ENCODE data around the gene GABRB2.

GABRB2 gene

DNA sequence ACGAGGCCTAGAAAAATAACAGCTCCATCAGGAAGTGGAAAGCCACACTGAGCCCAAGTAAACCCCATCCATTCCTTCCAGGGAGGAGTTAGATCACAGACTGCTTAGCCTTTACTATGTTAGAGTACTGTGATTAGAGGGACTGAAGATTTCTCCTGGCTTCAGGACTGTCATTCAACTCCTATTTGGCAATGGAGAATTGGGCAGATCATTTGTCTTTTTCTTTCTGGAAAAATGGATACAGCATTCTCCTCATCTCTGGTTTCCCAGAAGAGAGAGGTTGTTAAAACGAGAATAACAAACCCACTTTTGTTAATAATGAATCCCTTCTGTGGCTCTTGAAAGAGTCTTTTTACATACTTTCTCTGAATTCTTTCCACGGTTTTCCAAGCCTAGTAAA lies 150.4 kb downstream of the GABRB2 start:
- H3K27ac ChIP-seq, result no peak overlapping the region
- TF ChIP-seq CTCF (conservative IDR thresholded peaks at IDR 0.05), result no peak
- TF ChIP-seq ZFX (IDR thresholded peaks at IDR 0.05), result no peak

GRCh38 chr5:161391724-161392123 lies 154.8 kb downstream of the GABRB2 start:
- no peak for TF ChIP-seq CTCF (conservative IDR thresholded peaks at IDR 0.05)
- TF ChIP-seq ZFX (IDR thresholded peaks at IDR 0.05), result no peak
- no peak overlapping the region for H3K27ac ChIP-seq

DNA sequence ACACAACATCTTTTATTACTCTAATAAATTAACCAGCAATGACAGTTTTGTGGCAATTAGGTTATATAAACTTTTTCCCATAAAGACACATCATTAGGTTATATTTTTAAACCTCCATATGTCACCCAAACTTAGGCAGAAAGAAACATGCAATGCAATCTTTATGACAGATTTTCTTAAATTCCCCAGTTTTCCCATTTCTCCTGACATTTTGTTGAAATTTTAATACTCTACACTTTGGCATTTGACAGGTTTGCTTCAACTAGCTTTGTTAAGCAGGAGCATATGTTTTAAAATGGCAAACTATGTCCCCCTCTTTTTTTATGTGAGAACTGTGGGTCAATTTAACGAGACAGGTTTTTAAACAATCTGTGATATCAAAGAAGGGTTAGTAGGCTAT lies 155.5 kb downstream of the GABRB2 start:
- TF ChIP-seq ZFX (IDR thresholded peaks at IDR 0.05), result no peak
- no peak for TF ChIP-seq CTCF (conservative IDR thresholded peaks at IDR 0.05)
- H3K27ac ChIP-seq, result no peak overlapping the region

GRCh38 chr5:161387121-161387520 lies 159.4 kb downstream of the GABRB2 start:
- H3K27ac ChIP-seq, result no peak overlapping the region
- no peak for TF ChIP-seq ZFX (IDR thresholded peaks at IDR 0.05)
- TF ChIP-seq CTCF (conservative IDR thresholded peaks at IDR 0.05), result no peak

- H3K27ac ChIP-seq, result no peak overlapping the region
Observed at GRCh38 chr5:161385027-161385426, 161.5 kb downstream of the GABRB2 start.

DNA sequence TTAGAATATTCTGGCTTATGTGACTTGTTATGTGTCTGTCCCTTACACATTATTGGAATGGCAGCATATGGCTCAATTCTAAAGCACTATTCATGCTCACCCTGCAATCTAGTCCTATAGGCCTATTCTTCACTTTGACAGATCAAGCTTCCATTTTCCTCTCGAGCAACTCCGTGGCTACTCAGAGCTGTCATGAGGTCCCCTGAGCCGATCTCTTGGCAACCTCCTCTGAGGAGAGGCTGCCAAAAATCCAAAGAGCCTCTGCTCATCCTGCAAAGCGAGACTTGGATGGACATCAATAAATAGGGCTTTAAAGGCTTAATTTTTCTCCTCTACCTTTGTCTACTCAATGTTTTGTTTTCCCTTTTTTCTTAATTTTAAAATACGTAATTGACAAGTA lies 163.8 kb downstream of the GABRB2 start:
- no peak overlapping the region for H3K27ac ChIP-seq
- TF ChIP-seq ZFX (IDR thresholded peaks at IDR 0.05) (no peak), CTCF (conservative IDR thresholded peaks at IDR 0.05) (no peak)

More at GRCh38 chr5:161385027-161385426, 161.5 kb downstream of the GABRB2 start:
- TF ChIP-seq ZFX (IDR thresholded peaks at IDR 0.05), result no peak
- no peak for TF ChIP-seq CTCF (conservative IDR thresholded peaks at IDR 0.05)

- H3K27ac ChIP-seq, result no peak overlapping the region
- TF ChIP-seq ZFX (IDR thresholded peaks at IDR 0.05), result no peak
- TF ChIP-seq CTCF (conservative IDR thresholded peaks at IDR 0.05), result no peak
Observed at GRCh38 chr5:161380486-161380885, 166.0 kb downstream of the GABRB2 start.
